GM12878 (cell line): Measurements from ENCODE around the gene CARS2. TPM values are rescaled to one million over a fixed set of nuclear protein-coding genes. Genes with fewer than 3 reads are reported as not detected.

Experiments
- E2F4 ChIP-seq: IDR thresholded peaks from 2 replicates; pipeline ENCODE4 v1.6.1; 2012; ENCODE audit warnings: low read depth, low read length, improper control_type of control experiment
- HDGF ChIP-seq: fragments of 450-650 bp; IDR thresholded peaks from 2 replicates; pipeline ENCODE4 v1.6.1; 2016; ENCODE audit warnings: antibody characterized with exemption
- KLF5 ChIP-seq: fragments of 450-650 bp; IDR thresholded peaks from 2 replicates; pipeline ENCODE4 v1.6.1; 2014; ENCODE audit warnings: mild to moderate bottlenecking; ENCODE audit not compliant: partially characterized antibody
- NBN ChIP-seq: fragments of 450-650 bp; IDR thresholded peaks from 2 replicates; pipeline ENCODE4 v1.6.1; 2016
- POLR2AphosphoS2 ChIP-seq: IDR thresholded peaks from 2 replicates; pipeline ENCODE4 v1.6.1; 2011; ENCODE audit warnings: low read depth, mild to moderate bottlenecking, low read length, improper control_type of control experiment, moderate library complexity
- POLR2AphosphoS5 ChIP-seq: IDR thresholded peaks from 2 replicates; pipeline ENCODE4 v1.6.1; 2011; ENCODE audit warnings: mild to moderate bottlenecking, low read length, inconsistent platforms
- SMAD1 ChIP-seq: fragments of 450-650 bp; IDR thresholded peaks from 2 replicates; pipeline ENCODE4 v1.6.1; 2018; ENCODE audit warnings: mild to moderate bottlenecking, low read depth; ENCODE audit not compliant: partially characterized antibody
- ZNF687 ChIP-seq: fragments of 450-650 bp; IDR thresholded peaks from 2 replicates; pipeline ENCODE4 v1.6.1; 2017; ENCODE audit warnings: mild to moderate bottlenecking, moderate library complexity
- polyA plus RNA-seq, 11 experiments: library from polyadenylated mRNA; depleted of rRNA in 4 of 11; unstranded in 6 of 11; stranded (reverse) in 5 of 11; fragments of >200 nt; fragmentation: Nextera tagmentation in 4 of 11; fragmentation: Illumina TruSeq in 1 of 11; extraction: Ambion mirVana in 4 of 11; extraction: Trizol in 1 of 11; gene quantifications; 1 replicate in 1 of 11; 2 replicates in 10 of 11; pipeline versions ENCODE4 v1.2.1 to v1.2.3, GENCODE V29; 2011 to 2016; ENCODE audit warnings: inconsistent platforms in 2 of 11, missing spikeins in 2 of 11, low read depth in 1 of 11
- total RNA-seq, 4 experiments: library from RNA; depleted of rRNA in 3 of 4; stranded (reverse); fragments of >200 nt in 3 of 4; fragmentation: Illumina TruSeq in 1 of 4; extraction: Trizol in 1 of 4; gene quantifications; 2 replicates each; pipeline versions ENCODE4 v1.2.1 to v1.2.3, GENCODE V29; 2013 to 2021

The CARS2 gene
- total and polyA plus RNA-seq, 10 of the 15 experiments (the other 5 are each of a cell fraction or from before 2014, with no cell fraction given): 4.2 to 101 (median 61.5) TPM

GRCh38 chr13:110712849-110713641 is 7.1 kb upstream of the CARS2 start (continued):
- peak; percentile 99 for TF ChIP-seq POLR2AphosphoS2
- peak; percentile 94 for TF ChIP-seq NBN
- TF ChIP-seq KLF5: no peak
- TF ChIP-seq SMAD1: peak; percentile 95
- peak; percentile 65; the same call in 1 of the 2 replicates for TF ChIP-seq E2F4
- peak; percentile 89 for TF ChIP-seq ZNF687
- TF ChIP-seq HDGF: peak; percentile 84; the same call in 1 of the 2 replicates
- TF ChIP-seq POLR2AphosphoS5: peak; percentile 100
